ENCODE results near the gene MAPK10.

- TF ChIP-seq POLR2AphosphoS5 (IDR thresholded peaks at IDR 0.05; ENCODE audit: low read depth, low read length) (no peak), REST (IDR thresholded peaks at IDR 0.05; ENCODE audit: insufficient read depth in 1 of 2, low read depth in 2 of 2, low read length in 2 of 2) (no peak), FOXP2 (optimal IDR thresholded peaks at IDR 0.05; ENCODE audit: borderline replicate concordance, extremely low read depth, extremely low read length, insufficient read depth) (no peak), TAF1 (IDR thresholded peaks at IDR 0.05; ENCODE audit: borderline replicate concordance, insufficient read depth, low read length) (no peak), SIN3A (IDR thresholded peaks at IDR 0.05; ENCODE audit: borderline replicate concordance, insufficient read depth, low read length) (no peak)
These were observed 301.2 kb downstream of the MAPK10 start for GRCh38 chr4:86058621-86059020.

Data from PFSK-1 (cell line).